ENCODE data around the gene HOXA5. TPM values are rescaled to one million over a fixed set of nuclear protein-coding genes. Genes with fewer than 3 reads are reported as not detected.

Gene HOXA5
- total and polyA plus RNA-seq, 11 donors = 0.07 to 2.8 (median 0.36) TPM; not detected in 7

- ATAC-seq = no peak
- Histone ChIP-seq H3K27me3 (peaks cover 87 to 100% (median 100%) of the 10 kb centered on the region in 9 donors), H3K36me3 (no peaks in the 10 kb centered on the region), H3K4me1 (peaks cover 0 to 28% (median 18%) of the 10 kb centered on the region in 12 donors), H3K4me3 (no peak overlapping the region), H3K27ac (peak overlapping the region in 1 of 12 donors; percentile 91), H3K9me3 (no peaks in the 10 kb centered on the region)
- no peak for TF ChIP-seq POLR2A (IDR thresholded peaks at IDR 0.05)
- no peak for TF ChIP-seq CTCF (IDR thresholded peaks at IDR 0.05)
- intact Hi-C loops (cut with DNase I) = loop anchor here in 1 of 10 donors (10.0 kb wide), 1 partner anchor 1314 kb away; no protein-coding TSS in a partner anchor
- WGBS, 4 donors = 63 to 81% (median 76%) methylated on average over 6 of the region's 6 CpGs
- DNase-seq = no peak
Observed at GRCh38 chr7:27178366-27178765, 34.9 kb upstream of the HOXA5 start.

- no peaks in the 10 kb centered on the region for H3K36me3 ChIP-seq
- ATAC-seq = no peak
- no peak overlapping the region for H3K4me3 ChIP-seq
- WGBS, 4 donors = 71 to 89% (median 81%) methylated on average over 5 of the region's 5 CpGs
- H3K9me3 ChIP-seq = no peaks in the 10 kb centered on the region
- intact Hi-C loops (cut with DNase I) = loop anchor here in 1 of 10 donors (10.0 kb wide), 1 partner anchor 1313 kb away; no protein-coding TSS in a partner anchor
- H3K4me1 ChIP-seq = peaks cover 0 to 28% (median 19%) of the 10 kb centered on the region in 12 donors
- no peak for DNase-seq
- H3K27me3 ChIP-seq = peaks cover 87 to 100% (median 100%) of the 10 kb centered on the region in 9 donors
- TF ChIP-seq CTCF (IDR thresholded peaks at IDR 0.05) (no peak), POLR2A (IDR thresholded peaks at IDR 0.05) (no peak)
- peak overlapping the region in 1 of 12 donors; percentile 91 for H3K27ac ChIP-seq
Observed at GRCh38 chr7:27177795-27178320, 34.4 kb upstream of the HOXA5 start.

- peak overlapping the region in 1 of 12 donors; percentile 91 for H3K27ac ChIP-seq
- intact Hi-C loops (cut with DNase I) = loop anchor here in 1 of 10 donors (10.0 kb wide), 1 partner anchor 1312 kb away; no protein-coding TSS in a partner anchor
- DNase-seq = peak in 1 of 5 donors; percentile 32
- no peak for TF ChIP-seq POLR2A (IDR thresholded peaks at IDR 0.05)
- no peak for TF ChIP-seq CTCF (IDR thresholded peaks at IDR 0.05)
- no peak for ATAC-seq
- no peaks in the 10 kb centered on the region for H3K36me3 ChIP-seq
- no peaks in the 10 kb centered on the region for H3K9me3 ChIP-seq
- H3K4me1 ChIP-seq = peaks cover 0 to 33% (median 21%) of the 10 kb centered on the region in 12 donors
- H3K4me3 ChIP-seq = no peak overlapping the region
- peaks cover 88 to 100% (median 100%) of the 10 kb centered on the region in 9 donors for H3K27me3 ChIP-seq
- 61 to 76% (median 72%) methylated on average over 22 of the region's 22 CpGs for WGBS, 4 donors
Observed at GRCh38 chr7:27176962-27177794, 33.7 kb upstream of the HOXA5 start.

- 72 to 85% (median 76%) methylated on average over 3 of the region's 3 CpGs for WGBS, 4 donors
- no peak overlapping the region for H3K4me3 ChIP-seq
Observed at GRCh38 chr7:27176524-27176845, 33.0 kb upstream of the HOXA5 start.

More at GRCh38 chr7:27176524-27176845, 33.0 kb upstream of the HOXA5 start:
- H3K27me3 ChIP-seq = peaks cover 88 to 100% (median 100%) of the 10 kb centered on the region in 9 donors
- TF ChIP-seq POLR2A (IDR thresholded peaks at IDR 0.05) (no peak), CTCF (IDR thresholded peaks at IDR 0.05) (no peak)
- no peaks in the 10 kb centered on the region for H3K9me3 ChIP-seq
- no peak for ATAC-seq
- H3K36me3 ChIP-seq = no peaks in the 10 kb centered on the region
- no peak for DNase-seq
- H3K27ac ChIP-seq = peak overlapping the region in 1 of 12 donors; percentile 91
- H3K4me1 ChIP-seq = peaks cover 0 to 40% (median 23%) of the 10 kb centered on the region in 12 donors
- intact Hi-C loops (cut with DNase I) = loop anchor here in 1 of 10 donors (10.0 kb wide), 1 partner anchor 1312 kb away; no protein-coding TSS in a partner anchor

All from heart left ventricle (tissue), 16 donors.